GM19452 (cell line): ENCODE data around the gene ITPR3.

Source experiments
- ATAC-seq: cut with Tn5 transposase; IDR thresholded peaks from one replicate; pipeline ENCODE4 v1.9.1; 2021; ENCODE audit not compliant: unreplicated experiment

The ITPR3 gene

GRCh38 chr6:33727932-33728331 lies 106.8 kb downstream of the ITPR3 start:
- no peak for ATAC-seq

- ATAC-seq, result no peak
Measured at GRCh38 chr6:33728438-33728837, 107.3 kb downstream of the ITPR3 start.

- ATAC-seq, result no peak
Measured at GRCh38 chr6:33729059-33729458, 107.9 kb downstream of the ITPR3 start.

DNA sequence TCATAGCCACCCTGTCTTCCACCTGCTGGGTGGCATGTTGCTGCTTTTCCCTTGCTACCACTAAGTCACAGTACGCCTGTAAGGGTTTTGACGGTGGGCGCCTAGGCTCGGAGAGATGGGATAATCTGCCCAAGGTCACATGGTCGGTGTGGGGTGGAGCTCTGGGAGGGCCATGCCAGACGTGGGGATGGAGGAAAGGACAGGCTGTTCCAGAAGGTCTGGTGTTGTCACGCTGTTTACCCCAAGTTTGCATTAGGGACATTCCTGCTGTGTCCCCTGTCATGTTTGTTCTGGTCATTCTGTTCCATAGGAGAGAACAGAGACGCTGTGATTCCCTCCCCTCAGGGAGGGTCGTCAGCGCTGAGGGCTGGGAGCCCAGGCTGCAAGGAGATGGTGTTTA lies 109.5 kb downstream of the ITPR3 start:
- no peak for ATAC-seq

DNA sequence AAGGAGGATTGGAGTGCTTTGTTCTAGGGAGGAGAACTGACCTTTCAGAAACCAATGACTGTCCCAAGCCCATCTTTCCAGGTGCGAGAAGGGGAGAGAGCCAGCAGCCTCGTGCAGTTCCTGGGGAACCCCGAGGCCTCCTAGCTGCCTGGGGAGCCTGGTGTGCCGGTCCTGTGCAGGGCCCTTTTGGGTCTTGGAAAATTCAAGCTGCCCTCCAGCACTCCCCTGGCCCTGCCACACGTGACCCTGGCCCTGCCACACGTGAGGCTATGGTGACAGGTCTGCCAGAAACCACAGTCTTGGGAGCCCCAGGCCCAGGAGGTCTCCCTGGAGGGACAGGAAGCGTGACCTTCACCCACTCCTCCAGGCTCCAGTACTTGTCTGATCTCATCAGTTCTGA lies 109.9 kb downstream of the ITPR3 start:
- no peak for ATAC-seq

DNA sequence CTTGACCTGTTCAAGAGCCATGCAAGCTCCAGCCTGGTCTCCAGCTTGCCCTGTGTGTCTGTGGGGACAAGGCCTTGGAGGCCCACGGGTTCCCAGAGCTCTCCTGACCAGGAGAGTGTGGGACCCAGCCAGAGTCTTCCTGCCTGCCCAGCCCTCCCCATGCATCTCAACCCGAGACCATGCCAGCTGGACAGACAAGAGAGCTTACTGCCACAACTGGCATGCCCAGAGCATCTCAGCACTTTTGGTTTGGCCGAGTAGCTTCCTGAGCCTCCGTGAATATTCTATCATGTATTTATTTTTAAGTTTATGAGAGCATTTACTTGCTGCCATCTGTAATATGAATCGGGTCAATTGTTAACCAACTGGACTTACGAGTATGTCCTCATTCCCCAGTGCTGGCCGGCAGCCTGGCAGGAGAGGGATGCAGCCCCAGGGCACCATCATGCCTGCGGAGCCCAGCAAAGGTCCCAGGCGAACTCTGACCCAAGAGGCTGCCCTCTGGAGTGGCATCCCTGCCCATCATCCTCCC lies 110.7 kb downstream of the ITPR3 start:
- no peak for ATAC-seq

DNA sequence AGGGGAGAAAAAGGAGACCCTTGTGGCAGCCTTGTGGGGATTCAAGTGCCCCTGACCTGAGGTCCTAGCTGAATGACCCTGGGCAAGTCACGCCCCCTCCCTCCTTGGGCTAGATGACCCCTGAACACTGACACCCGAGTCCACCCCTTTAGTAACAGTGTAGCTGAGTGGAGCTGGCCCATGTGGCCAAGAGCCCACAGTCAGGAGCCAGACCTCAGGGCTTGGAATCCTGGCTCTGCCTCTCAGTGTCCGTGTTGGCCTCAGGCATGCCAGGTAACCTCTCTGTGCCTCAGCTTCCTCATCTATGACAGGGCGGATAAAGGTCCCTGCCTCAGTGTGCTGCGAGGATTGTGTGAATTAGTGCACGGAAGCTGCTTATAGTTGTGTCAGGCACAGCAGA lies 111.3 kb downstream of the ITPR3 start:
- ATAC-seq, result no peak

DNA sequence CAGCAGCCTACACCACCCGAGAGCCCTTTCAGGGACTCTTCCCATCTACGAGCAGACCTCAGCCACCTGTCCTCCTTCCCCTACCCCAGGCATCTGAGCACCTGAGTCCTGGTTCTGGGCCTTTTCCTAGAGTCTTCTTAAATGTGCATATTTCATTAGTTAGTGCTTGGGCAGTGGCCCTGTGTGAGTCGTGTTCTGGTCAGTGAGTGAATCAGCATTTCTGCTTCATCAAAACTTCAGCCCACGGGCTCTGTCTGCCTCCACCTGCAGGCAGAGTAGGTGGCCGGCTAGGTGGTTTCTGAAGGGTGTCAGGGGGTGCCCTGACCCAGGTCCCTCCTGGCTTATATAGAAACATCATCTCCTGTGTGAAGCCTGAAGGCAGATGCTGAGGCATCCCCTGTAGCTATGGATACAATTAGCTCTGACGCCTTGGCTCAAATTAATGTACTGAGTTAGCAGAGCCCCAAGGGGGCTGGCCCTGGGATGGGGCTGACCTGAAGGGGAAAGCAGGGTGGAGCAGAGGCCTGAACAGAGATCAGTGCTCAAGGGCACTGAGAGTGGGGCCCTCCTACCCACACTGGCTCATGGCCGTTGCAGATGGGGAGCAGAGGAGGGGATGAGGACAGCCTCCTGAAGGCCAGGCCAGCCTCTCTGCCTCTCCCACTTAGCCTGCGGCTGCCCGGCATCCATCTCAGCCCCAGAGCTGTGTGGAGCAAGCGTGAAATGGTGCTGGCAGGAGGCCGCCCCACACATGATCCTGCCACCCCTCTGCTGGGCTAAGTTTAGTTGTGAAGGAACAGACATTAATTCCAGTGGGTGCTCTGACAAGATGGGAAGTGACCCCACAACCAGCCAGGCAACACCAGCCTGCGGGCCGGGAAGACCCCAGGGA lies 111.9 kb downstream of the ITPR3 start:
- no peak for ATAC-seq

- ATAC-seq, result no peak
Measured at GRCh38 chr6:33733709-33734007, 112.5 kb downstream of the ITPR3 start.

DNA sequence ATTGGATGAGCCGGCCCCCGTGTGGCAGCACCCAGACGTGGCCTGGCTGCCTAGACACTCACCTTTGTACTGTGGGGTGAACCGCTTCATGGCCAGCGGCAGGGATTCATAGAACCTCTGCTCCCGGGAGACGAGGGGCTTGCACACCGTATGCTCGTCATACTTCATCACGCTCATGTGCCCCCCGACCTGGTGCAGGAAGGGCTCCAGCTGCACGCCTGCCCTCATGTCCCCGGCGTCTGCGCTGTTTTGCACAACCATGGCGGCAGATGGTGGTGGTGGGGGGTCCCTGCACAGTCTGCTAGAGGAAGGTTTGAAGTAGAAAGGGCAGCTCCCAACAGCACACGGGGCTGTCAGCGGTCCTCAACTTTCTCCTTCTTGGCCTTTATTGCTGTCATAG lies 114.1 kb downstream of the ITPR3 start:
- no peak for ATAC-seq

GRCh38 chr6:33737267-33738026 lies 116.3 kb downstream of the ITPR3 start:
- ATAC-seq, result no peak

GRCh38 chr6:33738153-33738552 lies 117.0 kb downstream of the ITPR3 start:
- ATAC-seq, result no peak

DNA sequence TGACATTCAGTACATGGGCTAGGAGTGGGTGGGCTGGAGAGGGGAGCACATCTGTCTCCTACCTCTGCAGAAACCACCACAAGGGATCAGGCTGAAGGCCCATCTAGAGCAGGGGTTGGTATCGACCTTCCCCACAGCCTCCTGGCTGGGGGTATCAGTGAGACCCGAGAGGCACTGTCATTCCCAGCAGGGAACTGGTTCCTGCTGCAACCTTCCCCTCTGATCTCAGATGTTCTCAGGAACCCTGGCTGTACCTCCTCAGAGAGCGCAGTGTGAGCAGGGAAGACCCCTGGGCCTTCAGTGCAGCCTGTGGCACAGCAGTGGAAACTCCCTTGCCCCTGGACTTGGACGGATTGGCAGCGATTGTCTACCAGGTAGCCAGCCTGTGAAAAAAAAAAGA lies 117.8 kb downstream of the ITPR3 start:
- no peak for ATAC-seq

DNA sequence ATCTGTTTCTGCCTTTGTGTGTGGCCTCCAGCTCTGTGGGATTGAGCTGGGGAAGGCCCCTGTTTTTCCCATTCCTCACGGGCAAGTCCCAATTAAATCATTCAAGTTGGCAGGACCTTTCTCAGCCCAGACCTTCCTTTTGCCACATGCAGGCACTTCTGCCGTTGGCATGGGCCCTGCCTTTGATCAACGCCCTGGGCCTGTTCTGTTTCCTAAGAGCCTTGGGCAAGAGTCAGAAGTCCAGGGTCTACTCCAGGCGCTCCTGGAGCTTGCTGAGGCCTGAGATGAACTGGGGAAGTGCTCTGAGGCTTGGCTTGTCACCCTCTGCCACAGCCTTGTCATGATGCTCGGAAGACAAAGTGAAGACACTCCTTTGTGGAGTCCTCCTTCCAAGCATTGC lies 118.4 kb downstream of the ITPR3 start:
- no peak for ATAC-seq

DNA sequence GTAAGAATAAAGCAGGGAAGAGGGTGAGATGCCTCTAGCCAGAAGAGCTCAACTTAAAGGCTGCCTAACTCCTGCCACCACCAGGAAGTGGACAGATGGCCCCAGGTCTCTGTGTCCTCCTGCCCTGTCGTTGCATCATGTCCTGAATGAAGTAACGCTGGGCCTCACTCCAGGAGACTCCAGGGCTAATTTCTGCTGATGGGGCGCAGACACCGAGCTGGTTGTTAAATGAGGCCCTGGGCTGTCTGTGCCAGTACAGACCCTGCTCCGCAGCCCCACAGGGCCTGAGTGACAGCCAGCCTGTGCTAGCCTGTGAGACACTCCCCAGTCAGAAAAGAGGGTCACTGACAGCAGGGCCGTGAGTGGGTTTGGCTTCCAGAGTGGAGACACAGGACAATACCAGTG lies 119.1 kb downstream of the ITPR3 start:
- ATAC-seq, result no peak

DNA sequence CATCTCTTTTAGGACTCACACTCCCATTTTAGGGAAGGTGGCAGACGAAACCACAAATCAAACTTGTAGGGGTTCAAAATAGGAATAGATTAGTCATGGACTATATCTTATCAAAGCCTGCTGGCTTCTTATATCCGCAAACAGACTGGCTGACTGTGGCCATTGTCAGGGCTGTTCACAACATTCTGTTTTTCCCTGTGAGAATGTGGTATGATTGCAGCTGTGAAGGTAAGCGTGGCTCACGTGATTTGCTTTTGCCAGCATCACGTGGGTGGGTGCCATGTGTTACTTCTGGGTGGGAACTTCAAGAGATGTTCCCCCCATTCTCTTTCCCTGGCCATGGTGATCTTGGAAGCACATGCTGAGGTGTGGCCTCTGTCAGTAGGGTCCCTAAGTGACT lies 119.7 kb downstream of the ITPR3 start:
- ATAC-seq, result no peak

DNA sequence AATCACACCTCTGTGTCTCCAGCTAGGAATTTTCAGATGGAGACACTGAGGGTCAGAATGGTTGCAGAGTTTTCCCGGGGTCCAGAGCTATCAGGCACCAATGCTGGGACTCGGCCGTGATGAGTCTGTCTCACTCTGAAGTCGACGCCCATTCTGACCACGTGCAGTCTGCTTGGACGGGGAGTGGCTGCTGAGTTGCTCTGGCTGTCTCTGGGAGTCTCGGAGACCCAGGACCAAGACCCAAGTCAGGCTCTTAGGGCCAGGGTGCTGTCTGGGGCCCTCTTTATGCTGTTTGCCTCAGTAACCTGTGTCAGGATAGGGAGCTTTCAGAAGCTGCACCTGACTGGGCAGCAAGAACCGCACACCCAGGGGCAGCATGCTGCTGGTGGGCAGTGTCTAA lies 121.0 kb downstream of the ITPR3 start:
- ATAC-seq, result no peak

GRCh38 chr6:33742837-33743236 lies 121.7 kb downstream of the ITPR3 start:
- ATAC-seq, result no peak

DNA sequence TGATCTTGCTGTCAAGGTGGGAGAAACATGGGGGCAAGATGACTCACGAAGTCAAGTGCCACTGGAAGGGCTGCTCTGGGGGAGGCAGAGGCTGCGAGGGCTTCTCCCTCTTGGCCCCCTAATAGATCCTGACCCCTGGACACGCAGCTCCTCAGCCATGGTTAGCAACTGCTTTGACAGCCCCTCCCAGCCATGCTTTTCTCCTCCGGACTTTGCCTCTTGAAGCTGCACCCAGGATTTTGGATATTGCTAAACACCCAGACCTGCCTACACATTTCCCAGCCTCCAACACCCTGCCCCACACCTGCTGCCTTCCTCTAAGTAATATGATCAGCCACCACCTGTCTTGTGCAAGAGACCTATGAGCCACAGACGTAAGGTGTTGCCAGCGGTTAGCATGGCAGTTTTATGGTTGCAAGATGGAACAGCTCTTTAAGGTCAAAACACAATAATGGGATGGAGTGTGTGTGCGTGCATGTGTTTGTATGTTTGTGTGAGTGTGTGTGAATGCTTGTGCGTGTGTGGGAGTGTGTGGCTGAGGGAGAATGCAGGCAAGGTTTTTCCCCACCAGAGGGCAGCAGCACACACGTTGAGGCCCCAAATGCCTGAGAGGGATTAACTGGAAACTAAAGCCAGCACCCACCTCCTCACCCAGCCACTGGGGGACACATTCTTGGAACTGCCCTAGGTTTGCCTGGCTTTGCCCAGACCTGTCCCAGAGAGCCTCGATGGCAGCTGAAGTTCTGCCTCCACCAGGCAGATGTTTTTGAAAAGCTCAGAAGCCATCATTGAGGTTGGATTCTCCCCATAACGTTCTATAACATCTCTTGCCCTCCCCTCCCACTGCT lies 123.1 kb downstream of the ITPR3 start:
- ATAC-seq, result no peak

DNA sequence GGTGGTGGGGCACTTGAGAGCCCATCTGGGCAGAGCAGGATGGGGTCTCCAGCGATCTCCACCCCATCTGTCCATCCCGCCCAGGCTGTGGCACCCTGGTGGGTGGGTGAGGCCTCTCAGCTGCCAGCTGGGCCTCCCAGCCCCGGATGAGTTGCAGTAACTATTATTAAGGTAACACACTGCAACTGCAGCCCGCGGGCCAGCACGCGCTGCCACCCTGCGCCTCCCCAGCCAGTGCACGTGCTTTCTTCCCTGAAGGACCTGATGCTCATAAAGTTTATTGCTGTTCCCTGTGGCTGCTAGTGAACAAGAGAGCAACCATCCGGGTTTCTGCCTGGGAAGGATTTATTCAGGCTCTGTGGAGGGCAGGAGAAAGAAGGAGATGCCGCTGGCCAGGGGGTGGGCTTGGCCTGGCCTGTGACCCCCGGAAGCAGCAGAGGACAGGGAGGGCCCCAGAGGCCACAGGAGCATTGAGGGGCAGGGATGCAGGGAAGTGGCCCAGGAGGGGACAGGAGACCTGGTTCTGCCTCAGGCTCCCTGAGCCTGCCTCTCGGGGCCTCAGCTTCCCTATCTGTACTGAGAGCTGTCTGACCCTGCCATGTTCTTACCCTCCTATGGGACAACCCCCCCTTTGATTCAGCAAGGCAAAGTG lies 123.9 kb downstream of the ITPR3 start:
- ATAC-seq, result no peak

DNA sequence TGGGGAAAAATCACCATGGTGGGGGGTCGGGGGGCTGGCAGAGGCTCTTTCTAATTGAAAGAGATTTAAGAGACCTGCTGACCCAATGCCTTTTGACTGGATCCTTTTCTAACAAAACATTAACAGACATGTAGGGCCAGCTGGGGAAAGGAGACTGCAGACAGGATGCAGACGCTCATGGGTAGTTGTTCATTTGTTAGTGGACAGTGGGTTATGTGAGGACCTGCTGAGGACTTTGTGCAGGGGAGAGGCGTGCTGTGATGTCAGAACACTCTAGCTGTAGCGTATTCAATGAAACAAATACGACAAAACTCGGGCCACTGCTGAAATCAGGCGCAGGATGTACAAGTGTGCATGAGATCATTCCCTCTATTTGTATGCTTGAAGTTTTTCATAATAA lies 124.4 kb downstream of the ITPR3 start:
- no peak for ATAC-seq
